GM19395 (cell line): ENCODE results near the gene IRAK2.
A peak's percentile ranks its signal among the peaks of the same experiment; 100 is the strongest.

Experiments
- ATAC-seq: cut with Tn5 transposase; IDR thresholded peaks from one replicate; pipeline ENCODE4 v1.9.1; 2021; ENCODE audit warnings: mild to moderate bottlenecking, moderate library complexity; ENCODE audit not compliant: unreplicated experiment

IRAK2 gene

GRCh38 chr3:10187944-10188343 lies 23.2 kb downstream of the IRAK2 start:
- no peak for ATAC-seq

- no peak for ATAC-seq
These were observed 24.3 kb downstream of the IRAK2 start for GRCh38 chr3:10188804-10189556.

- no peak for ATAC-seq
These were observed 25.0 kb downstream of the IRAK2 start for GRCh38 chr3:10189557-10190354.

GRCh38 chr3:10192953-10193691 lies 28.4 kb downstream of the IRAK2 start:
- ATAC-seq = peak; percentile 35

- ATAC-seq = no peak
These were observed 29.1 kb downstream of the IRAK2 start for GRCh38 chr3:10193692-10194327.

GRCh38 chr3:10194328-10195071 lies 29.8 kb downstream of the IRAK2 start:
- no peak for ATAC-seq

- ATAC-seq = no peak
These were observed 30.8 kb downstream of the IRAK2 start for GRCh38 chr3:10195366-10196089.

- no peak for ATAC-seq
These were observed 31.8 kb downstream of the IRAK2 start for GRCh38 chr3:10196389-10197052.

GRCh38 chr3:10198226-10198625 lies 33.5 kb downstream of the IRAK2 start:
- ATAC-seq = no peak

GRCh38 chr3:10198761-10199649 lies 34.3 kb downstream of the IRAK2 start:
- ATAC-seq = peak; percentile 73

GRCh38 chr3:10204921-10205320 lies 40.2 kb downstream of the IRAK2 start:
- ATAC-seq = no peak

GRCh38 chr3:10205451-10206165 lies 40.9 kb downstream of the IRAK2 start:
- ATAC-seq = no peak

GRCh38 chr3:10206166-10206511 lies 41.4 kb downstream of the IRAK2 start:
- no peak for ATAC-seq

- no peak for ATAC-seq
These were observed 48.6 kb downstream of the IRAK2 start for GRCh38 chr3:10213156-10213792.

GRCh38 chr3:10215578-10216368 lies 51.1 kb downstream of the IRAK2 start:
- ATAC-seq = no peak

GRCh38 chr3:10217359-10217758 lies 52.6 kb downstream of the IRAK2 start:
- ATAC-seq = no peak
